Activated CD4-positive, alpha-beta T cell treated with anti-CD3 and anti-CD28 coated beads, Interleukin-2, amount 50 U/mL, for 4 hours (primary cell): Measurements from ENCODE around the gene GABRE.

ENCODE experiments used
- DNase-seq, 2 experiments: peaks; one replicate each; pipeline ENCODE4 v3.0.0-alpha.2; 2020

GABRE gene

GRCh38 chrX:151974336-151975227 lies at the start of gene GABRE:
Gene GABRE, minus strand, starts transcription at chrX:151974676. Its CDS starts 51 bp downstream, at chrX:151974625.
- DNase-seq = no peak

- DNase-seq = no peak
These were observed 46.4 kb upstream of the GABRE start for GRCh38 chrX:152020888-152021287.

- DNase-seq = no peak
These were observed 25.3 kb upstream of the GABRE start for GRCh38 chrX:151999813-152000212.

- DNase-seq = no peak
These were observed 23.1 kb upstream of the GABRE start for GRCh38 chrX:151997539-151997938.

GRCh38 chrX:151996347-151996746 lies 21.9 kb upstream of the GABRE start:
- no peak for DNase-seq

GRCh38 chrX:151994476-151994875 lies 20.0 kb upstream of the GABRE start:
- DNase-seq = no peak

- no peak for DNase-seq
These were observed 14.3 kb upstream of the GABRE start for GRCh38 chrX:151988706-151989299.

GRCh38 chrX:151987108-151987507 lies 12.6 kb upstream of the GABRE start:
- no peak for DNase-seq

GRCh38 chrX:151985955-151986354 lies 11.5 kb upstream of the GABRE start:
- DNase-seq = no peak

- DNase-seq = no peak
These were observed 11.1 kb upstream of the GABRE start for GRCh38 chrX:151985531-151985930.

GRCh38 chrX:151984902-151985301 lies 10.4 kb upstream of the GABRE start:
- no peak for DNase-seq

- no peak for DNase-seq
These were observed 9.9 kb upstream of the GABRE start for GRCh38 chrX:151984328-151984727.

GRCh38 chrX:151983186-151983585 lies 8.7 kb upstream of the GABRE start:
- no peak for DNase-seq

- DNase-seq = no peak
These were observed 7.7 kb upstream of the GABRE start for GRCh38 chrX:151982222-151982621.

GRCh38 chrX:151981129-151981528 lies 6.7 kb upstream of the GABRE start:
- DNase-seq = no peak

GRCh38 chrX:151977923-151978322 lies 3.4 kb upstream of the GABRE start:
- no peak for DNase-seq

- no peak for DNase-seq
These were observed 2.5 kb upstream of the GABRE start for GRCh38 chrX:151977009-151977408.

- DNase-seq = no peak
These were observed 1.3 kb upstream of the GABRE start for GRCh38 chrX:151975736-151976275.

GRCh38 chrX:151975228-151975593 lies 735 bp upstream of the GABRE start:
- DNase-seq = no peak

GRCh38 chrX:151973851-151974335 lies 583 bp downstream of the GABRE start:
- no peak for DNase-seq

- no peak for DNase-seq
These were observed 1.3 kb downstream of the GABRE start for GRCh38 chrX:151973060-151973661.

- DNase-seq = no peak
These were observed 3.8 kb downstream of the GABRE start for GRCh38 chrX:151970661-151971060.

- no peak for DNase-seq
These were observed 4.4 kb downstream of the GABRE start for GRCh38 chrX:151970027-151970426.

- DNase-seq = no peak
These were observed 8.2 kb downstream of the GABRE start for GRCh38 chrX:151966236-151966635.
